ENCODE measurements around the gene STOX2.

DNA sequence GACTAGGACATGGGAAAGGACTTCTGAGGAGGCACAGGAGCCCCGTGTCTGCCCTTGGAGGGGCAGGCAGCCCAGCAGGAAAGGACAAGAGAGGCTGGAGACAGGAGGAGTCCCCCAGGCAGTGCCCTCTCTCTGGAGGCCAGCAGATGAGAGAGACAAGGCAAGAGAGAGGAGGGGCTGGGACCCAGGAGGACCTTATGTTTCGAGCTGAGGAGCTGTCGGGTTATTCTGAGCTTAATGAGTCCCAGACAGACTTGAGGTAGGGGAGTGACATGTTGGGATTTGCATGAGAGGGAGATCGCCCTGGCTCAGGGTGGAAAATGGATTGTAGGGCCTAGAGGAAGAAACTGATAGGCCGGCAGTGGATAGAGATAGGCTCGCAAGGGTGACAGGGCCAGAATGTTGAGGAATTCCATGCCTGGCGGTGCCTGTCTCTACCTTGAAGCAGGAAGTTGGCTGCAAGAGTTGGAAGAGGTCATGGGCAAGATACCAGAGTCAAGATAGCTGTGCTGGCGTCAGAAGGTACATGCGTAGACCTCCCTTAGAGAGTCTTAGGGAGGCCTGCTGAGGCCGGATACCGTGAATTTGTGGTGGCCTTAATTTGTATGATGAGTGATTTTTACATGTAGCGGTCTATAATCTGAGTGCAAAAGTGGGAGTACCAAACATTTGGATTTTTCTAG, 19.4 kb downstream of the STOX2 start:
- TF ChIP-seq, protein P1, sequence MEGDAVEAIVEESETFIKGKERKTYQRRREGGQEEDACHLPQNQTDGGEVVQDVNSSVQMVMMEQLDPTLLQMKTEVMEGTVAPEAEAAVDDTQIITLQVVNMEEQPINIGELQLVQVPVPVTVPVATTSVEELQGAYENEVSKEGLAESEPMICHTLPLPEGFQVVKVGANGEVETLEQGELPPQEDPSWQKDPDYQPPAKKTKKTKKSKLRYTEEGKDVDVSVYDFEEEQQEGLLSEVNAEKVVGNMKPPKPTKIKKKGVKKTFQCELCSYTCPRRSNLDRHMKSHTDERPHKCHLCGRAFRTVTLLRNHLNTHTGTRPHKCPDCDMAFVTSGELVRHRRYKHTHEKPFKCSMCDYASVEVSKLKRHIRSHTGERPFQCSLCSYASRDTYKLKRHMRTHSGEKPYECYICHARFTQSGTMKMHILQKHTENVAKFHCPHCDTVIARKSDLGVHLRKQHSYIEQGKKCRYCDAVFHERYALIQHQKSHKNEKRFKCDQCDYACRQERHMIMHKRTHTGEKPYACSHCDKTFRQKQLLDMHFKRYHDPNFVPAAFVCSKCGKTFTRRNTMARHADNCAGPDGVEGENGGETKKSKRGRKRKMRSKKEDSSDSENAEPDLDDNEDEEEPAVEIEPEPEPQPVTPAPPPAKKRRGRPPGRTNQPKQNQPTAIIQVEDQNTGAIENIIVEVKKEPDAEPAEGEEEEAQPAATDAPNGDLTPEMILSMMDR (IDR thresholded peaks at IDR 0.05): no peak
- TF ChIP-seq POLR2A (IDR thresholded peaks at IDR 0.05): no peak
